Activated naive CD4-positive, alpha-beta T cell treated with anti-CD3 and anti-CD28 coated beads for 36 hours (primary cell): ENCODE results near the gene DHCR7. TPM values are rescaled to one million over a fixed set of nuclear protein-coding genes. Genes with fewer than 3 reads are reported as not detected.

Experiments used
- CTCF ChIA-PET: fragments of 350-600 bp; sonication (Branson Sonifier 250); formaldehyde crosslinking; loops from one replicate; lab custom pipeline; 2021; ENCODE audit warnings: antibody characterized with exemption; lab: Charles Lee
- DNase-seq: peaks from one replicate; pipeline ENCODE4 v3.0.0-alpha.2; 2020
- H3K27ac Mint-ChIP-seq: one replicate; pipeline ENCODE4 v1.8.0; 2021; ENCODE audit warnings: mild to moderate bottlenecking, mixed read lengths
- H3K27me3 Mint-ChIP-seq: one replicate; pipeline ENCODE4 v1.8.0; 2021; ENCODE audit warnings: low read depth, mixed read lengths
- H3K36me3 Mint-ChIP-seq: one replicate; pipeline ENCODE4 v1.8.0; 2021; ENCODE audit warnings: low read depth, mixed read lengths
- H3K4me1 Mint-ChIP-seq: one replicate; pipeline ENCODE4 v1.8.0; 2021; ENCODE audit warnings: low read depth, mixed read lengths
- H3K4me3 Mint-ChIP-seq: one replicate; pipeline ENCODE4 v1.8.0; 2021; ENCODE audit warnings: mild to moderate bottlenecking, moderate library complexity, mixed read lengths
- H3K9me3 Mint-ChIP-seq: one replicate; pipeline ENCODE4 v1.8.0; 2021; ENCODE audit warnings: mixed read lengths
- intact Hi-C: fragments of 100-400 bp; cut with micrococcal nuclease; formaldehyde crosslinking; loops from one replicate; pipeline ENCODE4 v1.15.1; 2023
- total RNA-seq, 2 experiments: library from RNA; stranded (reverse); gene quantifications; one replicate each; pipeline ENCODE4 v1.2.3, GENCODE V29; 2021

DHCR7 gene
- total RNA-seq, 2 experiments from 2014 or later, result 52.0 to 58.7 TPM

GRCh38 chr11:71459767-71460320 is 11.7 kb upstream of the DHCR7 start:
- H3K4me3 Mint-ChIP-seq, result no peak overlapping the region
- no peaks in the 10 kb centered on the region for H3K27me3 Mint-ChIP-seq
- peaks cover 9% of the 10 kb centered on the region for H3K4me1 Mint-ChIP-seq
- H3K9me3 Mint-ChIP-seq, result no peaks in the 10 kb centered on the region
- H3K36me3 Mint-ChIP-seq, result peaks cover 50% of the 10 kb centered on the region
- no peak overlapping the region for H3K27ac Mint-ChIP-seq
- no peak for DNase-seq
- intact Hi-C loops, result no loop called here
- CTCF ChIA-PET, result no interaction called here

- Mint-ChIP-seq H3K4me1 (peaks cover 15% of the 10 kb centered on the region), H3K4me3 (no peak overlapping the region), H3K27ac (no peak overlapping the region), H3K36me3 (peaks cover 52% of the 10 kb centered on the region), H3K27me3 (no peaks in the 10 kb centered on the region), H3K9me3 (no peaks in the 10 kb centered on the region)
- CTCF ChIA-PET, result no interaction called here
- DNase-seq, result no peak
- intact Hi-C loops, result no loop called here
Observed at GRCh38 chr11:71459076-71459766, 11.0 kb upstream of the DHCR7 start.

GRCh38 chr11:71458146-71459070 is 10.2 kb upstream of the DHCR7 start:
- H3K36me3 Mint-ChIP-seq, result peaks cover 49% of the 10 kb centered on the region
- CTCF ChIA-PET, result no interaction called here
- H3K4me3 Mint-ChIP-seq, result no peak overlapping the region
- no peaks in the 10 kb centered on the region for H3K27me3 Mint-ChIP-seq
- H3K4me1 Mint-ChIP-seq, result peaks cover 22% of the 10 kb centered on the region
- H3K27ac Mint-ChIP-seq, result no peak overlapping the region
- no peak for DNase-seq
- intact Hi-C loops, result no loop called here
- no peaks in the 10 kb centered on the region for H3K9me3 Mint-ChIP-seq

GRCh38 chr11:71456831-71457230 is 8.6 kb upstream of the DHCR7 start:
- H3K36me3 Mint-ChIP-seq, result peaks cover 45% of the 10 kb centered on the region
- H3K9me3 Mint-ChIP-seq, result no peaks in the 10 kb centered on the region
- peaks cover 27% of the 10 kb centered on the region for H3K4me1 Mint-ChIP-seq
- CTCF ChIA-PET, result no interaction called here
- H3K4me3 Mint-ChIP-seq, result no peak overlapping the region
- H3K27ac Mint-ChIP-seq, result no peak overlapping the region
- no peak for DNase-seq
- intact Hi-C loops, result no loop called here
- no peaks in the 10 kb centered on the region for H3K27me3 Mint-ChIP-seq

- H3K36me3 Mint-ChIP-seq, result peaks cover 42% of the 10 kb centered on the region
- no peaks in the 10 kb centered on the region for H3K27me3 Mint-ChIP-seq
- intact Hi-C loops, result no loop called here
- H3K27ac Mint-ChIP-seq, result no peak overlapping the region
- H3K4me3 Mint-ChIP-seq, result no peak overlapping the region
- no peaks in the 10 kb centered on the region for H3K9me3 Mint-ChIP-seq
- DNase-seq, result no peak
- CTCF ChIA-PET, result no interaction called here
- peaks cover 32% of the 10 kb centered on the region for H3K4me1 Mint-ChIP-seq
Observed at GRCh38 chr11:71456294-71456693, 8.1 kb upstream of the DHCR7 start.

GRCh38 chr11:71454470-71455113 is 6.4 kb upstream of the DHCR7 start:
- DNase-seq, result peak; percentile 50
- CTCF ChIA-PET, result no interaction called here
- Mint-ChIP-seq H3K4me1 (peaks cover 46% of the 10 kb centered on the region), H3K27ac (no peak overlapping the region), H3K36me3 (peaks cover 28% of the 10 kb centered on the region), H3K27me3 (no peaks in the 10 kb centered on the region), H3K9me3 (no peaks in the 10 kb centered on the region), H3K4me3 (peak overlapping the region; percentile 65)
- intact Hi-C loops, result loop anchor here (5.0 kb wide), 2 partner anchors 108 to 1252 kb away; partner anchors contain the start of gene FADD

GRCh38 chr11:71453918-71454304 is 5.7 kb upstream of the DHCR7 start:
- peaks cover 46% of the 10 kb centered on the region for H3K4me1 Mint-ChIP-seq
- H3K36me3 Mint-ChIP-seq, result peaks cover 26% of the 10 kb centered on the region
- DNase-seq, result no peak
- H3K27me3 Mint-ChIP-seq, result no peaks in the 10 kb centered on the region
- H3K4me3 Mint-ChIP-seq, result peak overlapping the region; percentile 90
- intact Hi-C loops, result loop anchor here (1.0 to 5.0 kb wide), 3 partner anchors 108 to 1252 kb away; partner anchors contain the start of genes ANAPC15 and FADD
- H3K9me3 Mint-ChIP-seq, result no peaks in the 10 kb centered on the region
- CTCF ChIA-PET, result no interaction called here
- no peak overlapping the region for H3K27ac Mint-ChIP-seq

GRCh38 chr11:71453037-71453917 is 5.1 kb upstream of the DHCR7 start, which contains the start of gene NADSYN1:
Gene NADSYN1 (plus strand): TSS chr11:71453203. CDS start chr11:71453297, 94 bp downstream.
- H3K4me1 Mint-ChIP-seq, result peaks cover 46% of the 10 kb centered on the region
- no peaks in the 10 kb centered on the region for H3K27me3 Mint-ChIP-seq
- peak; percentile 96 for DNase-seq
- H3K4me3 Mint-ChIP-seq, result peak within 1 kb of the TSS; percentile 90
- intact Hi-C loops, result loop anchor here (1.0 to 5.0 kb wide), 3 partner anchors 109 to 1251 kb away; partner anchors contain the start of genes ANAPC15 and FADD
- CTCF ChIA-PET, result no interaction called here
- peaks cover 25% of the 10 kb centered on the region for H3K36me3 Mint-ChIP-seq
- no peaks in the 10 kb centered on the region for H3K9me3 Mint-ChIP-seq
- peak within 1 kb of the TSS; percentile 90 for H3K27ac Mint-ChIP-seq

GRCh38 chr11:71452199-71453036 is 4.2 kb upstream of the DHCR7 start:
- H3K4me3 Mint-ChIP-seq, result peak overlapping the region; percentile 90
- peak overlapping the region; percentile 90 for H3K27ac Mint-ChIP-seq
- intact Hi-C loops, result loop anchor here (1.0 to 5.0 kb wide), 3 partner anchors 110 to 1250 kb away; partner anchors contain the start of genes ANAPC15 and FADD
- peak; percentile 75 for DNase-seq
- H3K9me3 Mint-ChIP-seq, result no peaks in the 10 kb centered on the region
- peaks cover 50% of the 10 kb centered on the region for H3K4me1 Mint-ChIP-seq
- H3K36me3 Mint-ChIP-seq, result peaks cover 25% of the 10 kb centered on the region
- H3K27me3 Mint-ChIP-seq, result no peaks in the 10 kb centered on the region
- CTCF ChIA-PET, result no interaction called here

- CTCF ChIA-PET, result no interaction called here
- peaks cover 58% of the 10 kb centered on the region for H3K4me1 Mint-ChIP-seq
- H3K27me3 Mint-ChIP-seq, result no peaks in the 10 kb centered on the region
- H3K27ac Mint-ChIP-seq, result peak overlapping the region; percentile 90
- H3K9me3 Mint-ChIP-seq, result no peaks in the 10 kb centered on the region
- H3K36me3 Mint-ChIP-seq, result peaks cover 30% of the 10 kb centered on the region
- peak overlapping the region; percentile 90 for H3K4me3 Mint-ChIP-seq
- no peak for DNase-seq
- intact Hi-C loops, result loop anchor here (5.0 kb wide), 2 partner anchors 111 to 1249 kb away; partner anchors contain the start of gene FADD
Observed at GRCh38 chr11:71451596-71452198, 3.5 kb upstream of the DHCR7 start.
